GM10248 (cell line): ENCODE results near the gene DYSF.

ENCODE experiments used
- CTCF ChIA-PET: fragments of 300-600 bp; sonication (Branson Sonifier 250); formaldehyde crosslinking; extraction: SDS; loops from one replicate; lab custom pipeline; 2021; ENCODE audit warnings: antibody characterized with exemption; lab: Yijun Ruan, JAX
- POLR2A ChIA-PET: fragments of 350-650 bp; sonication (Branson Sonifier 250); formaldehyde crosslinking; extraction: SDS; loops from one replicate; lab custom pipeline; 2020; ENCODE audit warnings: antibody characterized with exemption; lab: Yijun Ruan, JAX
- DNase-seq: peaks from one replicate; pipeline ENCODE4 v3.0.0; 2012; ENCODE audit errors: extremely low spot score
- CTCF ChIP-seq: IDR thresholded peaks from 2 replicates; pipeline ENCODE4 v1.5.1; 2012; ENCODE audit warnings: mild to moderate bottlenecking, low read depth; ENCODE audit errors: extremely low read depth, missing control alignments, control extremely low read depth

Gene DYSF

GRCh38 chr2:71713581-71714580 is 260.5 kb downstream of the DYSF start:
- no peak for TF ChIP-seq CTCF
- CTCF ChIA-PET: no interaction called here
- DNase-seq: no peak
- POLR2A ChIA-PET: no interaction called here

- no peak for DNase-seq
- ChIA-PET POLR2A (no interaction called here), CTCF (no interaction called here)
- no peak for TF ChIP-seq CTCF
Observed at GRCh38 chr2:71714601-71715240, 261.4 kb downstream of the DYSF start.

- ChIA-PET POLR2A (no interaction called here), CTCF (no interaction called here)
- TF ChIP-seq CTCF: no peak
- no peak for DNase-seq
Observed at GRCh38 chr2:71715241-71715750, 261.9 kb downstream of the DYSF start.

GRCh38 chr2:71715951-71716696 is 262.8 kb downstream of the DYSF start:
- POLR2A ChIA-PET: no interaction called here
- CTCF ChIA-PET: no interaction called here
- DNase-seq: no peak
- TF ChIP-seq CTCF: no peak

GRCh38 chr2:71716697-71717624 is 263.6 kb downstream of the DYSF start:
- POLR2A ChIA-PET: no interaction called here
- no peak for TF ChIP-seq CTCF
- no peak for DNase-seq
- CTCF ChIA-PET: no interaction called here
